ENCODE measurements around the gene GRM7. TPM values are rescaled to one million over a fixed set of nuclear protein-coding genes. Genes with fewer than 3 reads are reported as not detected.

Gene GRM7
- total RNA-seq, 4 donors from 2014 or later: 0.39 TPM; not detected in 3

- Histone ChIP-seq H3K9me3 (no peaks in the 10 kb centered on the region), H3K4me3 (no peak overlapping the region), H3K27ac (replicated peaks in 1 of 4) (no peak overlapping the region), H3K27me3 (no peaks in the 10 kb centered on the region), H3K36me3 (no peaks in the 10 kb centered on the region), H3K4me1 (no peaks in the 10 kb centered on the region)
- intact Hi-C loops (cut with DNase I): no loop called here
- 87% methylated on average over 2 of the region's 2 CpGs for WGBS
- no peak for TF ChIP-seq EP300 (IDR thresholded peaks at IDR 0.05)
- TF ChIP-seq POLR2A (IDR thresholded peaks at IDR 0.05; ENCODE audit: low read depth): no peak
- TF ChIP-seq POLR2AphosphoS5 (IDR thresholded peaks at IDR 0.05): no peak
- no peak for TF ChIP-seq CTCF (IDR thresholded peaks at IDR 0.05)
- no peak for DNase-seq (ENCODE audit: extremely low spot score)
Measured at GRCh38 chr3:7602297-7602696, 741.4 kb downstream of the GRM7 start.

DNA sequence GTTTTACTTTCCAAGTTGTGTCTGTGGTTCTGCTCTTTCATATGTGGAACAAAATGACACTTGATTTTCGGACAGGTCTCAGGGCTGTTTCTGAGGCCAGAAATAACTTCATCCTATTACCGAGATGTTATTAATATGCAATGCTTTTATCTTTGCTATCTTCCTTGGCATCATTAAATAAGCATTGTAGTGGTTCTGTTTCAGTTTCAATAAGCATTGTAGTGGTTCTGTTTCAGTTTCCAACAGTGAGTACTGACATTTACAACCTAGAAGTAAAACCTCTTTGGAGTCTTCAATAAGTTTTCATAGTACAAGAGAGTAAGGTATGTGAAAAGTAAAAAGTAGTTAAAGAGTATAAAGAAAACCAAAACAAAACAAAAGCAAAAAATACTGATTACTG, 746.2 kb downstream of the GRM7 start:
- Histone ChIP-seq H3K36me3 (no peaks in the 10 kb centered on the region), H3K27ac (replicated peaks in 1 of 4) (no peak overlapping the region), H3K4me1 (no peaks in the 10 kb centered on the region), H3K4me3 (no peak overlapping the region), H3K27me3 (no peaks in the 10 kb centered on the region), H3K9me3 (no peaks in the 10 kb centered on the region)
- 46% methylated on average over 2 of the region's 2 CpGs for WGBS
- TF ChIP-seq POLR2AphosphoS5 (IDR thresholded peaks at IDR 0.05) (no peak), EP300 (IDR thresholded peaks at IDR 0.05) (no peak)
- DNase-seq (ENCODE audit: extremely low spot score): no peak
- intact Hi-C loops (cut with DNase I): no loop called here

DNA sequence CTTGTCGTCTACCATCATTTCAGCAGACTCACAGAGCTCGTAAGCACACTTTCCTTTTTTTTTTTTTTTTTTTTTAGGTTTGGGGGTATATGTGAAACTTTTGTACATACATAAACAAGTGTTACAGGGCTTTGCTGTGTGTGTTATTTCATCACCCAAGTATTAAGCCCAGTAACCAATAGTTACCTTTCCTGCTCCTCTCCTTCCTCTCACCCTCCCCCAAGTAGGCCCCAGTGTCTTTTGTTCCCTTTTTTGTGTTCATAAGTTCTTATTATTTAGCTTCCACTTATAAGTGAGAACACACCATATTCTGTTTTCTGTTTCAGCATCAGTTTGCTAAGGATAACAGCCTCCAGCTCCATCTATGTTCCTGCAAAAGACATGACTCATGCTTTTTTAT, 746.8 kb downstream of the GRM7 start:
- WGBS: 86% methylated on average over 2 of the region's 2 CpGs
- TF ChIP-seq POLR2A (IDR thresholded peaks at IDR 0.05; ENCODE audit: low read depth): no peak
- no peak for TF ChIP-seq EP300 (IDR thresholded peaks at IDR 0.05)
- no peak for TF ChIP-seq CTCF (IDR thresholded peaks at IDR 0.05)
- TF ChIP-seq POLR2AphosphoS5 (IDR thresholded peaks at IDR 0.05): no peak
- Histone ChIP-seq H3K27ac (replicated peaks in 1 of 4) (no peak overlapping the region), H3K9me3 (no peaks in the 10 kb centered on the region), H3K36me3 (no peaks in the 10 kb centered on the region), H3K4me3 (no peak overlapping the region), H3K27me3 (no peaks in the 10 kb centered on the region), H3K4me1 (no peaks in the 10 kb centered on the region)
- no peak for DNase-seq (ENCODE audit: extremely low spot score)
- intact Hi-C loops (cut with DNase I): no loop called here

DNA sequence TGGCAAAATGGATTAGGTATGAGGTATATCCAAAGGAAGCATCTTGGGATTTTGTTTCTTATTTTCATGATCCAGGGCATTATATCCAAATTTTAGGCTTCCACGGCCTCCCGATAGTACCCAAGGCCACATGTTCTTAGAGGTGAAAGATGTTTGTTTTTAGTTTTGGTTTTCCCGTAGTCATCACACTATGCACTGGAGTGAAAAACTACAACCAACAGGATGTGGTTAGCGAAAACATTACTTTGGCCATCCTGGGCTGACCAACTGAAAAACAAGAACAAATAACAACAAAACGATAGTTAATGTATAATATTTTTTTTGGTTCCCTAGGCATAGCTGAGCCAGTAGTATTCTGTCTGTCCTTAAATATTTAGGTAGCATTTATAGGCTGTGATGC, 749.7 kb downstream of the GRM7 start:
- no peak overlapping the region for H3K27ac ChIP-seq (replicated peaks in 1 of 4)
- no peaks in the 10 kb centered on the region for H3K27me3 ChIP-seq
- H3K4me3 ChIP-seq: no peak overlapping the region
- no peak for DNase-seq (ENCODE audit: extremely low spot score)
- H3K4me1 ChIP-seq: no peaks in the 10 kb centered on the region
- no peaks in the 10 kb centered on the region for H3K9me3 ChIP-seq
- no peaks in the 10 kb centered on the region for H3K36me3 ChIP-seq
- intact Hi-C loops (cut with DNase I): no loop called here
- WGBS: 94% methylated on average over 5 of the region's 5 CpGs
- TF ChIP-seq POLR2A (IDR thresholded peaks at IDR 0.05; ENCODE audit: low read depth) (no peak), POLR2AphosphoS5 (IDR thresholded peaks at IDR 0.05) (no peak), EP300 (IDR thresholded peaks at IDR 0.05) (no peak), CTCF (IDR thresholded peaks at IDR 0.05) (no peak)

DNA sequence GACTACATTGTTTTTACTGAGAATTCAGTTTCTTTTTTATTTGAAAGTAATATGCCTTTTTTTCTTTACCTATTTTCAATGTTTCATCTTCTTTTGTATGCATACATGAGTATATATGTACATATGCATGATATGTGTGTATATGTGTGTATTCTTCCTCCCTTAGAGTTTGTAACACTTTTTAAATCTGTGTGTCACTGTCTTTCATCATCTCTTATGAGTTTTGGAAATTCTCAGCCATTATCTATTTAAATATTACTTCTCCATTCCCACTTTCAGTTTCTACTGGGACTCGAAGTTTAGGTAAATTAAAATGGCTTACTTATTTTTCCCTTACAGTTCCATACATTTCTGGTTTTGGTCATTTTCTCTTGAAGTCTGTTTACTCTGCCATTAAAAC, 754.1 kb downstream of the GRM7 start:
- TF ChIP-seq EP300 (IDR thresholded peaks at IDR 0.05) (no peak), CTCF (IDR thresholded peaks at IDR 0.05) (no peak)
- WGBS: 77% methylated on average over 1 of the region's 1 CpG
- H3K4me3 ChIP-seq: no peak overlapping the region
- H3K27me3 ChIP-seq: no peaks in the 10 kb centered on the region
- H3K4me1 ChIP-seq: no peaks in the 10 kb centered on the region
- intact Hi-C loops (cut with DNase I): no loop called here
- H3K9me3 ChIP-seq: no peaks in the 10 kb centered on the region
- no peak for DNase-seq (ENCODE audit: extremely low spot score)
- no peak overlapping the region for H3K27ac ChIP-seq (replicated peaks in 1 of 4)
- H3K36me3 ChIP-seq: no peaks in the 10 kb centered on the region

All from esophagus muscularis mucosa (tissue), 4 donors.